ENCODE data around the gene VIPR2.
"Not testable (repeated sequence)": the region's sequence is repeated elsewhere in the genome, so short reads cannot be mapped to it uniquely, and the experiment has no call there.

VIPR2 gene

GRCh38 chr7:159094023-159094740, 50.5 kb downstream of the VIPR2 start:
- H3K4me3 Mint-ChIP-seq: no peak overlapping the region
- no peaks in the 10 kb centered on the region for H3K36me3 Mint-ChIP-seq (ENCODE audit: low read depth)
- no peak overlapping the region for H3K27ac Mint-ChIP-seq
- peak; percentile 20 for DNase-seq
- no peaks in the 10 kb centered on the region for H3K9me3 Mint-ChIP-seq
- H3K27me3 Mint-ChIP-seq: no peaks in the 10 kb centered on the region
- no peaks in the 10 kb centered on the region for H3K4me1 Mint-ChIP-seq (ENCODE audit: low read depth)

- Mint-ChIP-seq H3K9me3 (no peaks in the 10 kb centered on the region), H3K36me3 (ENCODE audit: low read depth) (no peaks in the 10 kb centered on the region), H3K27me3 (no peaks in the 10 kb centered on the region), H3K4me1 (ENCODE audit: low read depth) (no peaks in the 10 kb centered on the region), H3K4me3 (no peak overlapping the region), H3K27ac (no peak overlapping the region)
- DNase-seq: peak; percentile 14
Observed at GRCh38 chr7:159093351-159093971, 51.2 kb downstream of the VIPR2 start.

GRCh38 chr7:159092701-159093121, 52.0 kb downstream of the VIPR2 start:
- DNase-seq: peak; percentile 21
- Mint-ChIP-seq H3K4me3 (no peak overlapping the region), H3K36me3 (ENCODE audit: low read depth) (no peaks in the 10 kb centered on the region), H3K4me1 (ENCODE audit: low read depth) (no peaks in the 10 kb centered on the region), H3K27me3 (no peaks in the 10 kb centered on the region), H3K27ac (no peak overlapping the region), H3K9me3 (no peaks in the 10 kb centered on the region)

GRCh38 chr7:159091480-159092475, 52.9 kb downstream of the VIPR2 start:
- H3K4me3 Mint-ChIP-seq: no peak overlapping the region
- peak; percentile 11 for DNase-seq
- no peaks in the 10 kb centered on the region for H3K36me3 Mint-ChIP-seq (ENCODE audit: low read depth)
- H3K4me1 Mint-ChIP-seq (ENCODE audit: low read depth): no peaks in the 10 kb centered on the region
- H3K9me3 Mint-ChIP-seq: no peaks in the 10 kb centered on the region
- no peak overlapping the region for H3K27ac Mint-ChIP-seq
- H3K27me3 Mint-ChIP-seq: no peaks in the 10 kb centered on the region

- no peaks in the 10 kb centered on the region for H3K36me3 Mint-ChIP-seq (ENCODE audit: low read depth)
- H3K4me3 Mint-ChIP-seq: no peak overlapping the region
- H3K27ac Mint-ChIP-seq: no peak overlapping the region
- H3K9me3 Mint-ChIP-seq: no peaks in the 10 kb centered on the region
- peak; percentile 8 for DNase-seq
- no peaks in the 10 kb centered on the region for H3K4me1 Mint-ChIP-seq (ENCODE audit: low read depth)
- H3K27me3 Mint-ChIP-seq: no peaks in the 10 kb centered on the region
Observed at GRCh38 chr7:159091041-159091440, 53.6 kb downstream of the VIPR2 start.

GRCh38 chr7:159088016-159088865, 56.4 kb downstream of the VIPR2 start:
- Mint-ChIP-seq H3K9me3 (no peaks in the 10 kb centered on the region), H3K36me3 (ENCODE audit: low read depth) (no peaks in the 10 kb centered on the region), H3K27ac (no peak overlapping the region), H3K4me1 (ENCODE audit: low read depth) (peaks cover 2% of the 10 kb centered on the region), H3K4me3 (no peak overlapping the region), H3K27me3 (no peaks in the 10 kb centered on the region)
- peak; percentile 17 for DNase-seq

GRCh38 chr7:159086301-159086925, 58.3 kb downstream of the VIPR2 start:
- DNase-seq: peak; percentile 9
- Mint-ChIP-seq H3K9me3 (no peaks in the 10 kb centered on the region), H3K36me3 (ENCODE audit: low read depth) (no peaks in the 10 kb centered on the region), H3K27me3 (no peaks in the 10 kb centered on the region), H3K4me1 (ENCODE audit: low read depth) (peaks cover 2% of the 10 kb centered on the region), H3K27ac (no peak overlapping the region), H3K4me3 (no peak overlapping the region)

GRCh38 chr7:159084069-159084801, 60.4 kb downstream of the VIPR2 start:
- H3K27ac Mint-ChIP-seq: no peak overlapping the region
- peaks cover 4% of the 10 kb centered on the region for H3K27me3 Mint-ChIP-seq
- DNase-seq: peak; percentile 27
- no peak overlapping the region for H3K4me3 Mint-ChIP-seq
- H3K36me3 Mint-ChIP-seq (ENCODE audit: low read depth): no peaks in the 10 kb centered on the region
- H3K9me3 Mint-ChIP-seq: no peaks in the 10 kb centered on the region
- peaks cover 2% of the 10 kb centered on the region for H3K4me1 Mint-ChIP-seq (ENCODE audit: low read depth)

- H3K36me3 Mint-ChIP-seq (ENCODE audit: low read depth): no peaks in the 10 kb centered on the region
- no peak overlapping the region for H3K27ac Mint-ChIP-seq
- H3K4me1 Mint-ChIP-seq (ENCODE audit: low read depth): peaks cover 2% of the 10 kb centered on the region
- H3K4me3 Mint-ChIP-seq: no peak overlapping the region
- no peaks in the 10 kb centered on the region for H3K9me3 Mint-ChIP-seq
- DNase-seq: peak; percentile 23
- H3K27me3 Mint-ChIP-seq: peaks cover 9% of the 10 kb centered on the region
Observed at GRCh38 chr7:159083698-159084068, 61.0 kb downstream of the VIPR2 start.

GRCh38 chr7:159083001-159083697, 61.5 kb downstream of the VIPR2 start:
- no peaks in the 10 kb centered on the region for H3K36me3 Mint-ChIP-seq (ENCODE audit: low read depth)
- no peak overlapping the region for H3K27ac Mint-ChIP-seq
- H3K27me3 Mint-ChIP-seq: peaks cover 12% of the 10 kb centered on the region
- peak; percentile 8 for DNase-seq
- H3K4me3 Mint-ChIP-seq: no peak overlapping the region
- H3K4me1 Mint-ChIP-seq (ENCODE audit: low read depth): peaks cover 2% of the 10 kb centered on the region
- no peaks in the 10 kb centered on the region for H3K9me3 Mint-ChIP-seq

- not testable (repeated sequence) for H3K4me3 Mint-ChIP-seq; H3K27ac Mint-ChIP-seq; H3K36me3 Mint-ChIP-seq (ENCODE audit: low read depth); H3K4me1 Mint-ChIP-seq (ENCODE audit: low read depth); DNase-seq; H3K9me3 Mint-ChIP-seq
- peaks cover 13% of the 10 kb centered on the region for H3K27me3 Mint-ChIP-seq
Observed at GRCh38 chr7:159082075-159082474, 62.6 kb downstream of the VIPR2 start.

- no peaks in the 10 kb centered on the region for H3K36me3 Mint-ChIP-seq (ENCODE audit: low read depth)
- H3K4me1 Mint-ChIP-seq (ENCODE audit: low read depth): peaks cover 2% of the 10 kb centered on the region
- no peak overlapping the region for H3K4me3 Mint-ChIP-seq
- no peak overlapping the region for H3K27ac Mint-ChIP-seq
- peak; percentile 3 for DNase-seq
- H3K27me3 Mint-ChIP-seq: peaks cover 13% of the 10 kb centered on the region
- no peaks in the 10 kb centered on the region for H3K9me3 Mint-ChIP-seq
Observed at GRCh38 chr7:159078911-159079270, 65.8 kb downstream of the VIPR2 start.
